ENCODE data around the gene TRIM7.
"Not testable (repeated sequence)": the region's sequence is repeated elsewhere in the genome, so short reads cannot be mapped to it uniquely, and the experiment has no call there.

TRIM7 gene

GRCh38 chr5:181233088-181233800 is 28.2 kb upstream of the TRIM7 start:
- no peak for DNase-seq

DNA sequence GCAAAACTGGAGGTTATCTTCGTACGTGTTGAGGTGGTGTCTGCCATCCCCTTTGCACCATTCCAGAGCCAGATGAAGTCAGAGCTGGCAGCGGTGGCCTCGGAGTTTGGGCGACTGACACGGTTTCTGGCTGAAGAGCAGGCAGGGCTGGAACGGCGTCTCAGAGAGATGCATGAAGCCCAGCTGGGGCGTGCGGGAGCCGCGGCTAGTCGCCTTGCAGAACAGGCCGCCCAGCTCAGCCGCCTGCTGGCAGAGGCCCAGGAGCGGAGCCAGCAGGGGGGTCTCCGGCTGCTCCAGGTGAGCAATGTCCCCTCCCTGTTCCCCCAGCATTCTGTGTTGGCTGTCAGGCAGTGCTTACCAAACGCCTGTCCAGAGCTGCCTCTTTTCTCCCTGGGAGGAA is 27.6 kb upstream of the TRIM7 start:
- no peak for DNase-seq

DNA sequence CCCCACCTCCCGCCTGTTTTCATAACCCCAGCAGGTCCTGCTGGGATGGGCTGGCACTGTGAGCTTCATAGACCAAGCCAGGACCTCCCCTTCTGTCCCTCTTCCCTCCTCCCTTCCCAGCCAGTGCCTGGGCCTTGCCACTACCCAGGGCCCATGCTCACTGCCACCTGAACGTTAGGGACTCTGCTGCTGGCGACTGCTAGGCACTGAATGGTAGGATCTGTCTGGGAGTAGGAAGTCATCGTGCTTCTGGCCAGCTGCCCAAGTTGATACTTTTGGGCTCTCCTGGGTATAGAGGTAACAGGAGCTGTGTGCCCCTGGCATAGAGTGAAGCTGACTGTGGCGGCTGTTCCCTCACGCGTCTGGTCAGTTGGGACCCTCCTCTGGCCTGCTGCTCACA is 26.4 kb upstream of the TRIM7 start:
- DNase-seq = no peak

DNA sequence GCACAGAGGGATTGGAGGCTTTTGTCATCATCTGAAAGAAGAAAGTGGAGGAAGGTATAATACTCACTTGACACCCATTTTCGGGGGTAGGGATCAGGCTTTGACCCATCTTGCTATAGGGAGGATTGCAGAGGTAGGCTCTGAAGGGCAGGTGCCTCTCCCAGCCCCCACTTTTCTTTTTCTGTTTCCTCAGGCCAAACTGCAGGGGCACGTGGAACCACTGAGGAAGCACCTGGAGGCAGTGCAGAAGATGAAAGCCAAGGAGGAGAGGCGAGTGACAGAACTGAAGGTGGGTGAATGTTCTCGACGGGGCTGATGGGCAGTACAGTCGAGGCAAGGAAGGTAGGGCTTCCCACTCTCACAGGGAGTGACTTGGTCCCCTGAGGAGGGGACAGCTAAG is 25.6 kb upstream of the TRIM7 start:
- no peak for DNase-seq

DNA sequence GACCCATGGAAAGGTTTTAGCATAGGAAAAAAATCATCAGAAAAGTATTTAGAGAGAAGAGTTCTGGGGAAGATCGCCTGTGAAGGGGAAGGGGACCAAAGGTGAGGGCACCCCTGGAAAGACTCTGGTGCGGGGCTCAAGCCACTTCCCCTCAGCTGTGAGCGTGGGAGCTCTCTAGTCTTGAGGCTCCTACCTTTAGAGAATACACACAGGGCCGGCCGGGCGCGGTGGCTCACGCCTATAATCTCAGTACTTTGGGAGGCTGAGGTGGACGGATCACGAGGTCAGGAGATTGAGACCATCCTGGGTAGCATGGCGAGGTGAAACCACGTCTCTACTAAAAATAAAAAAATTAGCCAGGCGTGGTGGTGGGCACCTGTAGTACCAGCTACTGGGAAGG is 25.0 kb upstream of the TRIM7 start:
- no peak for DNase-seq

DNA sequence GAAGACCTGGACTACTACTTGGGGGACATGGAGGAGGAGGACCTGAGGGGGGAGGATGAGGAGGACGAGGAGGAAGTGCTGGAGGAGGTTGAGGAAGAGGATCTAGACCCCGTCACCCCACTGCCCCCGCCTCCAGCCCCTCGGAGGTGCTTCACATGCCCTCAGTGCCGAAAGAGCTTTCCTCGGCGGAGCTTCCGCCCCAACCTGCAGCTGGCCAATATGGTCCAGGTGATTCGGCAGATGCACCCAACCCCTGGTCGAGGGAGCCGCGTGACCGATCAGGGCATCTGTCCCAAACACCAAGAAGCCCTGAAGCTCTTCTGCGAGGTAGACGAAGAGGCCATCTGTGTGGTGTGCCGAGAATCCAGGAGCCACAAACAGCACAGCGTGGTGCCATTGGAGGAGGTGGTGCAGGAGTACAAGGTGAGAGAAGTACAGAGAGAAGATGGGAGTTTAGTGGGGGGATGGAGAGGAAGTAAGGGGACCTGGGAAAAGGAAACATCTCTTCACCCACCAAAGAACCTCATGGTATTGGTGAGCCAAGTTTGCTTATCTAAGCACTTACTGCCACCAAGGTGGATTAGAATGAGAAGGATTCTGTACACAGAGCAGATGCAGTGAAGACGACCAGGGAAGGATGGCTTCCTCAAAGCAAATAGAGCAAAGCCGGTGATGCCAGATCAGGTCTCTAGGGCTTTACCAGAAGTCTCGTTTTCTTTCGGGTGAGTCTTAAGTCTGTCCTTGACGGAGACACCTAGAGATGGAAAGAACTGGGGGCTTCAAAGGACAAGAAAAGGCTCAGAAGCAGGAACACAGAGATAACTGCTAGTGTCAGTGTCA is 19.6 kb upstream of the TRIM7 start:
- no peak for DNase-seq

DNA sequence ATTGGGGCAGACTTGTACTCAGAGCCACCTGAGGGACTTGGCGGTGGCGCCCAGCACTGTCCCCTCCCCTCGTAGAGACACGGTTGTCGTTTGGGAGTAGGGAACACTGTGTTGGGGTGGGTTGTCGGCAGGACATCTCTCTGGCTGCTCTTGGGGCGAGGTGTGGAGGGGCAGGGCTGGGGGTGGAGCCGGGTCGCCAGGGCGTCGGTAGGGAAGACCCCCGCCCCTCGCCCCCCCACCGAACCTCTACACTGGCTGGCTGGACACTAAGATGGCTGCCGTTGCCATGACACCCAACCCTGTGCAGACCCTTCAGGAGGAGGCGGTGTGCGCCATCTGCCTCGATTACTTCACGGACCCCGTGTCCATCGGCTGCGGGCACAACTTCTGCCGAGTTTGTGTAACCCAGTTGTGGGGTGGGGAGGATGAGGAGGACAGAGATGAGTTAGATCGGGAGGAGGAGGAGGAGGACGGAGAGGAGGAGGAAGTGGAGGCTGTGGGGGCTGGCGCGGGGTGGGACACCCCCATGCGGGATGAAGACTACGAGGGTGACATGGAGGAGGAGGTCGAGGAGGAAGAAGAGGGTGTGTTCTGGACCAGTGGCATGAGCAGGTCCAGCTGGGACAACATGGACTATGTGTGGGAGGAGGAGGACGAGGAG is 18.9 kb upstream of the TRIM7 start:
- peak in 3 of 4 experiments; percentile 46 to 55 (median 52) for DNase-seq

DNA sequence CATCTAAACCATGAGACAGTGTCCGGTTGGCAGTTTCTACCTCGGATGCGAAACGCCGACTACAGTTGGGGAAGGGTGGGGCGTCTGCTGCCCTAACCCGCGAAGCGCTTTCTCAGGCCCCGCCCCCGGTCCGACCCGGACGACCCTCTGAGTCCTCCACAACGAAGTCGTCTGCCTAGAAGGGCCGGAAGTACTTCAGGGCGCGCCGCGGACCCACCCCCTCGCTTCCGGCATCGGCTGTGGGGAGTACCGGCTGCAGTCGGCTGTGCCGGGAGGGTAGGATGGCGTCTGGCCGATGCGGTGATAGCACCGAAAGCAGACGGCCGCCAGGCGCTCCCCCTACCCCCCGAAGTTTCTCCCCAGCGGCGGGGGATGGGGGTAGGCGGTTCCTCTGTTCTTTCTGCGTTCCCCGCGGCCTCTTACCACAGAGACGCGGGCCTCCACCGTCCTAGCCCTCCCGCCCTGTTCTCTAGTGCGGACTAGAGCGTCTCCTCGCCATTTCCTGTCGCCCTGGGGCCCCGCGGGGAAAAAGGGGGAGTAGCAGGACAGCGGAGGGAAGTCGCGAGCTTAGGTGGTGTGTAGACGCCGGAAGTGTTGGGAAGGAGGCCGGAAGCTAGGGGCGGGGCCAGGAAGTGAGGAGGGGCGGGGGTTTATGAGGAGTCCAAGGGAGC is 18.2 kb upstream of the TRIM7 start, which contains the start of gene TRIM41:
TSS of gene TRIM41 (plus strand) at position 224 of the 671 bp plus-strand sequence. CDS start 719 bp downstream, outside the sequence.
- peak; percentile 98 to 99 (median 98) for DNase-seq

GRCh38 chr5:181222630-181223057 is 17.6 kb upstream of the TRIM7 start:
- DNase-seq = peak in 1 of 4 experiments; percentile 49

DNA sequence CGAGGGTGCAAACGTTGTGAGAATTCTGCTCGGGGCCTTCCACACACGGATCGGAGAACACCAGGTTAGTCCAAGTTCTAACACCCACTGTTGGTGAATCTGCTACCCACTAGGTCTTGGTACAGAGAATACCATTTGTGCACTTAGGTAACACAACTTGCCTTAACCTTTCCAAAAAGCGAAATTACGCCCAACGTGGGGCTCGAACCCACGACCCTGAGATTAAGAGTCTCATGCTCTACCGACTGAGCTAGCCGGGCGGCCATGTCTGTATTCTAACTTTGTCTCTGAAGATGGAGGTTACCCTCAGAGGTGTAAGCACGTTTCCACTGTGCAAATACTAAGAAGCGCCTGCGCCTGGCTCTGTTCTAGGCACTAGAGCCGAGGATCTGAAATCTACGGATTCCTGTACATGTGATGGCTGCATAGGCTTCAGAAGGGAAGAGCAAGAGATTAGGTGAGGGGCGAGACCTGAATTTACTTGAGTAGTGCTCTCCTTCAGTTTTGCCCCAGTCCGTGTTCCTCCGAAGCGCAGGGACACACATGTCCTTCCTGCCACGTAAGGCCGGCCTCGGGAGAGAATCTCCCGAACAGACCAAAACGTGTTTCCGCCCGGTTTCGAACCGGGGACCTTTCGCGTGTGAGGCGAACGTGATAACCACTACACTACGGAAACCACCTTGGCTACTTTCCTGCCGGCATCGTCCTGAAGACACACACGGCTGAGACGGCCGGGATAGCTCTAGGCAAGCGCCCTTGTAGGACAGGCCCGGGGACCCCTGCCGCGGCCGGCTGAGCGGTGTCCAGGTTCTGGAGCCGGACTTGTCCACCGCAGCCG is 17.0 kb upstream of the TRIM7 start:
- peak; percentile 86 to 93 (median 86) for DNase-seq

DNA sequence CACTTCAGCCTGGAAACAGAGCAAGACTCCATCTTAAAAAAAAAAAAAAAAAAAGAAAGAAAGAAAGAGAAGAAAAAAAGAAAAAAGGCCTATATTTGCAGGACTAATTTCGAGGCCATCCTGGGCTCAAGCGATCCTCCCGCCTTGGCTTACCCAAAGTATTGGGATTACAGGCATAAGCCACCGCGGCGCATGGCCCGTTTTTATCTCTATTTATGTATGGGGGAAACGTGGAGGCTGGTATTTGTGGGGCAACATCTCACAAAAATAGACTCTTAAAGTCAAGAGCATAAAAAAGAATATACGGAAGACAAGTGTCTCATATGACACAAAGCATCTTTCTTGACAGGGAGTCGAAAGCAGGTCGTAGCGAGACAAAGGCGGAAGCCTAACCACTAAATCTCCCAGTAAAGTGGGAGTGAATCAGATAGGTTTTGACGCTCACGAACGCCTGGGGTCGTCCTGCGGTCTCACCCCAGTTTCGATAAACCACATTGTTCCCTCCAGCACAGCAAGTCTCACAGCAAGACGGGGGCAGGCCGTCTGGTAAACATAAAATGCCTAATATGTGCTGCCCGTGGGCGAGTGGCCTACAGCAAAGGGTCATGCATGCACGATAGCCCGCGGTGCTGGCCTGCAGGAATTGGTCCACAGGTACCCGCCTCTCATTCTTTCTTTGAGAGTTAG is 16.3 kb upstream of the TRIM7 start:
- DNase-seq = no peak

DNA sequence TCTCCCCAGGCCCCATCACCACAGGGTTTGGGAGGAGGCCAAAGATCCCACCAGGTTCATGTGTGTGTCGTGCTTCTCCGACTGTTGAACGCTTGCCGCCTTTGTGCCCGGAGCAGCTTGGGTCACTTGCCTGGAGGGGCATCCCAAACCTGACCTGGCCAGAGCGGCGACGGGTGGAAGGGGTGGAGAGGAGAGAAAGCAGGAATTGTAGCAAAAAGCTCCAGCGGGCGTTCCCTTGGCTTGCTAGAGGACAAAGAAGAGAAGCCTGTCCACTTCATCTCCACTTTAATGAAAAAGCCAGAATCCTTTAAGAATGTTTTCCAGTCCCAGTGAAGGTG is 15.2 kb upstream of the TRIM7 start:
- no peak for DNase-seq

DNA sequence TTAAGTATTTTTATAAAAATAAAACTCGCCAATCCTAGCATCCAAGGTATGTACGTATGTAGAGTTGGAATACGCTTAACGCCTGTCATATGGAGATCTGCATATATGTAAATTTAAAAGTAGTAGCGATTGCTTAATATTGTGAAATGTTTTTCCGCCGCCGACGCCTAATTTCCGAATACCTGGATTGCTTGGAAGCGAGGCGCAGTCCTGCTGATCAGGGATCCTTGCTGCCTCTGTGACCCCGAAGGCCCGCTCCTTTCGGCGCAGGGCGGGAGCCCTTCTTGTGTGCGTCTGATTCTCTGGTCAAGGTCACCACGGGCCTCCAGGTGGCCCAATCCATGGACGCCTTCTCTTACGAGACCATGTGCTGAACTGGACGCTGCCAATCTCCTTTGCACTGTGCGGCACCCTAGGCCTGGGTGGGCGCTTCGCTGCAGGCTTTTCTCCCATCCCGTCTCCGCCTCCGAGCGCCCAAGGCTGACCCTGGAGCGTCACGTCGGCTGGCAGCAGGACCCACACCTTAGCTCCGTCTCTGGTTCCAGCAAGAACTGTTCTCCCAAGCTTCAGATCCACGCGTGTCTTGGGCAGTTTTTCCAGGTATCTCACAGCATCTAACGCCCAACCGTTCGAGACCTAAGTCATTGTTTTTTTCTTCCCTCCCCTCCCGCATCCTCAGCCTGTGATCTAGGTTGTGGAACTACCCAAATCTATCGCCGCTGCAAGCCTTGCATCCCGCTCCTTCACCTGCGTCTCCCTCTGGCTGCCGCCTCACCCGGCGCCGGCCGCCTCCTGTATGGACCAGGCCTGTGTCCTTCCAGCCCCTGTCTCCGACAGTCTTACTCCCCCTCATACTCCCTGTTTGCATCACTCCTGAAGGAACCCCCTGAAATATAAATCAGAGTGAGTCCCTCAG is 14.5 kb upstream of the TRIM7 start:
- no peak for DNase-seq

DNA sequence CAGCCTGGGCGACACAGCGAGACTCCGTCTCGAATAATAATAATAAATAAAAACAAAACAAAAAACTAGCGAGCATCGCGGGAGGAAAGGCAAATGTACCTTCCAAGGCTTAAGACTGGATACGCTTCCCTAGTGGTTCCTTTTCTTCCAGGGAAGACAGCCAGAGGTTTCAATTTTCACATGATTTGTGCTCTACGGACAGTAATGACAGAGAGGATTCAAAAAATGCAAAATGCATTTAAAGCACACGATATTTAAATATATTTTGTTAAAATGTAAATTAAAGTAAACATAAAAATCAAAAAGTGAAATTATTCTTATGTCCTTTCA is 13.8 kb upstream of the TRIM7 start:
- DNase-seq = no peak

GRCh38 chr5:181217803-181218062 is 12.7 kb upstream of the TRIM7 start:
- no peak for DNase-seq

GRCh38 chr5:181217111-181217802 is 12.3 kb upstream of the TRIM7 start:
- peak; percentile 44 to 67 (median 52) for DNase-seq

GRCh38 chr5:181215997-181216989 is 11.3 kb upstream of the TRIM7 start:
- DNase-seq = no peak

DNA sequence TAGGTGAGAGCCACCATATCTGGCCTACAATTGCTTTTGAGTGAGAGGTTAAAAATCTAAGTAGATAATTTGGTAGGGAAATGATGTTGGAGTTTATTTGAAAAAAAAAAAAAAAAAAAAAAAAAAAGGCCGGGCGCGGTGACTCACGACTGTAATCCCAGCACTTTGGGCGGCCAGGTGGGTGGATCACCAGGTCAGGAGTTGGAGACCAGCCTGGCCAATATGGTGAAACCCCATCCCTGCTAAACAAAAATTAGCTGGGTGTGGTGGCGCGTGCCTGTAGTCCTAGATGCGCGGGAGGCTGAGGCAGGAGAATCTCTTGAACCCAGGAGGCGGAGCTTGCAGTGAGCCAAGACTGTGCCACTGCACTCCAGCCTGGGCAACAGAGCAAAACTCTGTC is 9.3 kb upstream of the TRIM7 start:
- DNase-seq = not testable (repeated sequence)

- DNase-seq = no peak
Observed at GRCh38 chr5:181212934-181213333, 7.9 kb upstream of the TRIM7 start.

Data from suppressor macrophage (primary cell).